SK-N-SH treated with all-trans-retinoic acid at 6 μM for 48 hours (cell line): ENCODE results near the gene NR1H4.

Experiments used
- ATAC-seq: fragments of 200-7000 bp; cut with Tn5 transposase; 3 replicates; pipeline ENCODE4 v1.9.1; 2020; ENCODE audit warnings: mild to moderate bottlenecking, moderate library complexity
- ARNTL ChIP-seq: fragments of 450-650 bp; formaldehyde crosslinking; IDR thresholded peaks from 2 replicates; pipeline ENCODE4 v1.5.0; 2020; ENCODE audit warnings: low read depth, mild to moderate bottlenecking, moderate library complexity, borderline replicate concordance
- BACH2 ChIP-seq: fragments of 250-450 bp; sonication (Bioruptor Pico); IDR thresholded peaks from 2 replicates; pipeline ENCODE4 v1.9.0; 2021; ENCODE audit warnings: mild to moderate bottlenecking, borderline replicate concordance
- CSDC2 ChIP-seq: fragments of 250-450 bp; sonication (Bioruptor Pico); IDR thresholded peaks from 2 replicates; pipeline ENCODE4 v1.5.0; 2020; ENCODE audit warnings: mild to moderate bottlenecking, moderate library complexity
- ESRRG ChIP-seq: fragments of 250-450 bp; sonication (Bioruptor Pico); IDR thresholded peaks from 2 replicates; pipeline ENCODE4 v1.6.1; 2021; ENCODE audit warnings: mild to moderate bottlenecking
- GLIS3 ChIP-seq: fragments of 250-450 bp; sonication (Bioruptor Pico); IDR thresholded peaks from 2 replicates; pipeline ENCODE4 v1.5.0; 2020; ENCODE audit warnings: mild to moderate bottlenecking, moderate library complexity
- ISL1 ChIP-seq: fragments of 250-450 bp; sonication (Bioruptor Pico); IDR thresholded peaks from 2 replicates; pipeline ENCODE4 v2.1.2; 2022; ENCODE audit warnings: mild to moderate bottlenecking, moderate library complexity
- OSR1 ChIP-seq: fragments of 250-450 bp; sonication (Bioruptor Pico); IDR thresholded peaks from 2 replicates; pipeline ENCODE4 v1.8.0; 2022; ENCODE audit warnings: moderate library complexity, mild to moderate bottlenecking, inconsistent platforms
- PATZ1 ChIP-seq: fragments of 250-450 bp; sonication (Bioruptor Pico); IDR thresholded peaks from 2 replicates; pipeline ENCODE4 v1.8.0; 2020; ENCODE audit warnings: mild to moderate bottlenecking, moderate library complexity, borderline replicate concordance
- POU6F1 ChIP-seq: fragments of 250-450 bp; sonication (Bioruptor Pico); IDR thresholded peaks from 2 replicates; pipeline ENCODE4 v1.8.0; 2021; ENCODE audit warnings: low read depth, mild to moderate bottlenecking, moderate library complexity, borderline replicate concordance
- PPARA ChIP-seq: fragments of 250-450 bp; sonication (Bioruptor Pico); IDR thresholded peaks from 2 replicates; pipeline ENCODE4 v1.5.0; 2020; ENCODE audit warnings: mild to moderate bottlenecking, borderline replicate concordance
- RARB ChIP-seq: fragments of 250-450 bp; sonication (Bioruptor Pico); IDR thresholded peaks from 2 replicates; pipeline ENCODE4 v1.8.0; 2021; ENCODE audit warnings: mild to moderate bottlenecking, moderate library complexity
- TCF4 ChIP-seq: fragments of 250-450 bp; sonication (Bioruptor Pico); IDR thresholded peaks from 2 replicates; pipeline ENCODE4 v1.8.0; 2021; ENCODE audit warnings: mild to moderate bottlenecking, moderate library complexity, borderline replicate concordance
- TOX ChIP-seq: fragments of 250-450 bp; sonication (Bioruptor Pico); IDR thresholded peaks from 2 replicates; pipeline ENCODE4 v1.8.0; 2021; ENCODE audit warnings: mild to moderate bottlenecking, moderate library complexity, borderline replicate concordance
- TSHZ2 ChIP-seq: fragments of 250-450 bp; sonication (Bioruptor Pico); IDR thresholded peaks from 2 replicates; pipeline ENCODE4 v1.5.0; 2020; ENCODE audit warnings: mild to moderate bottlenecking, moderate library complexity
- ZC3H10 ChIP-seq: fragments of 250-450 bp; sonication (Bioruptor Pico); IDR thresholded peaks from 2 replicates; pipeline ENCODE4 v1.5.1; 2021; ENCODE audit warnings: mild to moderate bottlenecking, moderate library complexity
- ZFP3 ChIP-seq: fragments of 250-450 bp; sonication (Bioruptor Pico); IDR thresholded peaks from 2 replicates; pipeline ENCODE4 v1.5.0; 2020; ENCODE audit warnings: mild to moderate bottlenecking, moderate library complexity
- ZFP30 ChIP-seq: fragments of 450-650 bp; formaldehyde crosslinking; IDR thresholded peaks from 2 replicates; pipeline ENCODE4 v1.5.0; 2022; ENCODE audit warnings: mild to moderate bottlenecking, moderate library complexity
- ZNF565 ChIP-seq: fragments of 450-650 bp; formaldehyde crosslinking; conservative IDR thresholded peaks from 2 replicates; pipeline ENCODE4 v1.5.0; 2020; ENCODE audit warnings: low read depth, mild to moderate bottlenecking, moderate library complexity
- ZNF70 ChIP-seq: fragments of 450-650 bp; formaldehyde crosslinking; IDR thresholded peaks from 2 replicates; pipeline ENCODE4 v1.5.0; 2020; ENCODE audit warnings: mild to moderate bottlenecking, moderate library complexity
- TF ChIP-seq, protein P1 (sequence below): fragments of 250-450 bp; sonication (Bioruptor Pico); IDR thresholded peaks from 2 replicates; pipeline ENCODE4 v1.5.1; 2020; ENCODE audit warnings: low read depth, mild to moderate bottlenecking, moderate library complexity

NR1H4 gene

GRCh38 chr12:100489251-100489820 lies 15.7 kb downstream of the NR1H4 start:
- TF ChIP-seq ZFP30 = no peak
- no peak for TF ChIP-seq BACH2 (CRISPR knock-in tag)
- no peak for TF ChIP-seq PPARA (CRISPR knock-in tag)
- no peak for TF ChIP-seq TSHZ2 (CRISPR knock-in tag)
- no peak for TF ChIP-seq TCF4
- TF ChIP-seq ESRRG (CRISPR knock-in tag) = no peak
- no peak for TF ChIP-seq RARB (CRISPR knock-in tag)
- TF ChIP-seq, protein P1, sequence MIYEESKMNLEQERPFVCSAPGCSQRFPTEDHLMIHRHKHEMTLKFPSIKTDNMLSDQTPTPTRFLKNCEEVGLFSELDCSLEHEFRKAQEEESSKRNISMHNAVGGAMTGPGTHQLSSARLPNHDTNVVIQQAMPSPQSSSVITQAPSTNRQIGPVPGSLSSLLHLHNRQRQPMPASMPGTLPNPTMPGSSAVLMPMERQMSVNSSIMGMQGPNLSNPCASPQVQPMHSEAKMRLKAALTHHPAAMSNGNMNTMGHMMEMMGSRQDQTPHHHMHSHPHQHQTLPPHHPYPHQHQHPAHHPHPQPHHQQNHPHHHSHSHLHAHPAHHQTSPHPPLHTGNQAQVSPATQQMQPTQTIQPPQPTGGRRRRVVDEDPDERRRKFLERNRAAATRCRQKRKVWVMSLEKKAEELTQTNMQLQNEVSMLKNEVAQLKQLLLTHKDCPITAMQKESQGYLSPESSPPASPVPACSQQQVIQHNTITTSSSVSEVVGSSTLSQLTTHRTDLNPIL (CRISPR knock-in tag) = no peak
- no peak for TF ChIP-seq PATZ1 (CRISPR knock-in tag)
- no peak for TF ChIP-seq POU6F1 (CRISPR knock-in tag)
- no peak for TF ChIP-seq CSDC2 (CRISPR knock-in tag)
- no peak for TF ChIP-seq ZNF565
- TF ChIP-seq ISL1 (CRISPR knock-in tag) = no peak
- no peak for TF ChIP-seq TOX (CRISPR knock-in tag)
- TF ChIP-seq GLIS3 (CRISPR knock-in tag) = no peak
- TF ChIP-seq ZFP3 = no peak
- TF ChIP-seq ZNF70 (CRISPR knock-in tag) = no peak
- no peak for TF ChIP-seq ZC3H10 (CRISPR knock-in tag)
- TF ChIP-seq OSR1 = no peak
- ATAC-seq = no peak

DNA sequence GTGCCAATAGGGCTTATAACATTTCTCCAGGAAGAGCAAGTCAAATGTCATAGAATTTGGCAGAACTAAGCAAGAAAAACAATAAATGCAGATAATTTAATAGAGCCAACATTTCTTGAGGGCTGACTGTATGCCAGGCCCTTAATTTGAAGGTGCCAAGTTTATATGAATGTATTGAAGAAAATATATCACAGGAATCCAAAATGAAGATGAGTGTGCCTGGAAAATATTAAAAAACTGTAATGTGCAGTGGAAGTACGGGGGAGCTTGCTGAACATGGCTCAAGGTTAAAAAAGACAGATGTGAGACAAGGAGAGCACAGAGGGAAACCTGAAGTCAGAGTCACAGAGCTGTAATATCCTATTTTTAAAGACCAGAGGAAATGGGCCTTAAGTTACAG lies 16.4 kb downstream of the NR1H4 start:
- ATAC-seq = no peak
- TF ChIP-seq PPARA (CRISPR knock-in tag) = no peak

DNA sequence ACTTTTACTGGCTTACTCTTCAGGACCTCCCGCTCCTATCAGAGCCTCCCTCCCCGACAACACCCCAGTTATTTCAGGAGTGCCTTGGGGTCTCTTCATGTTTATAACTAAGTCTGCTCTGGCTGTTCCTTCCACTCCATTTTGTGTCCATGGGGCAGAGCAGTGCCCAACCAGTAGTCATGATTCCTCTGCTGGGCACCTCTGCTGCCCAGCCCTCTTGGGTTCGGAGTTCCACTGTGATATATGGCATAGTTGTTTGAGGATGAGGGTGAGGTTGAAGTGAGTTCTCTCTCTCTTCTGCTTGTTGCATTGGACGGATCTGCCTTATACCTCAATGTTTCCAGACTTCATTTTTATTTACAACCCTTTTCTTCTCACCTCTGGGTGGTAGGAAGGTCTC lies 17.4 kb downstream of the NR1H4 start:
- TF ChIP-seq ZC3H10 (CRISPR knock-in tag) (no peak), POU6F1 (CRISPR knock-in tag) (no peak), OSR1 (no peak), ARNTL (no peak)
- TF ChIP-seq, protein P1 (CRISPR knock-in tag) = no peak
- no peak for ATAC-seq
